Measurements from ENCODE around the gene UBE2E2. TPM values are rescaled to one million over a fixed set of nuclear protein-coding genes. Genes with fewer than 3 reads are reported as not detected.

UBE2E2 gene
- total RNA-seq, 1 donor from 2014 or later, result 55.8 TPM

DNA sequence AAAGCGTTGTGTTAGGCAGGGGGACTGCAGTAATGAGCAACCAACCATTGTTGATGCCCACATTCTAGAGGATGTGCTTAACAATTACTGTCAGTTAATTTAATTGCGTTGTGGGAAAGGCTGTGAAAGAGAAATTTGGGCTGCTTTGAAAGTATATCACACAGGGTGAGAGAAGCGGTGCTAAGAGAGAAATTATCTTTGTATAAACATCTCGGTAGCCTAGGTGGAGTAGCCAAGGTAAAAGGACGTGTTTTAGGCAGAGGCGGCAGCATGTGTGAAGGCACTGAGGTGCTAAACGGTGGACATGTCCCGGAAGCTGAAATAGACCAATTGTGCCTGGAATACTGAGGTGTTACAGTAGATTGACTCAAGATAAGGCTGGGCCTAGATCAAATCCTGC is 71.9 kb downstream of the UBE2E2 start:
- Mint-ChIP-seq H3K4me1 (ENCODE audit: unreplicated experiment) (peaks cover 9% of the 10 kb centered on the region), H3K4me3 (no peak overlapping the region), H3K36me3 (peaks cover 7% of the 10 kb centered on the region), H3K9me3 (peaks cover 10% of the 10 kb centered on the region), H3K27me3 (no peaks in the 10 kb centered on the region), H3K27ac (no peak overlapping the region)
- TF ChIP-seq, protein P1, sequence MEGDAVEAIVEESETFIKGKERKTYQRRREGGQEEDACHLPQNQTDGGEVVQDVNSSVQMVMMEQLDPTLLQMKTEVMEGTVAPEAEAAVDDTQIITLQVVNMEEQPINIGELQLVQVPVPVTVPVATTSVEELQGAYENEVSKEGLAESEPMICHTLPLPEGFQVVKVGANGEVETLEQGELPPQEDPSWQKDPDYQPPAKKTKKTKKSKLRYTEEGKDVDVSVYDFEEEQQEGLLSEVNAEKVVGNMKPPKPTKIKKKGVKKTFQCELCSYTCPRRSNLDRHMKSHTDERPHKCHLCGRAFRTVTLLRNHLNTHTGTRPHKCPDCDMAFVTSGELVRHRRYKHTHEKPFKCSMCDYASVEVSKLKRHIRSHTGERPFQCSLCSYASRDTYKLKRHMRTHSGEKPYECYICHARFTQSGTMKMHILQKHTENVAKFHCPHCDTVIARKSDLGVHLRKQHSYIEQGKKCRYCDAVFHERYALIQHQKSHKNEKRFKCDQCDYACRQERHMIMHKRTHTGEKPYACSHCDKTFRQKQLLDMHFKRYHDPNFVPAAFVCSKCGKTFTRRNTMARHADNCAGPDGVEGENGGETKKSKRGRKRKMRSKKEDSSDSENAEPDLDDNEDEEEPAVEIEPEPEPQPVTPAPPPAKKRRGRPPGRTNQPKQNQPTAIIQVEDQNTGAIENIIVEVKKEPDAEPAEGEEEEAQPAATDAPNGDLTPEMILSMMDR (conservative IDR thresholded peaks at IDR 0.05), result no peak
- DNase-seq (ENCODE audit: extremely low spot score, unreplicated experiment), result no peak

DNA sequence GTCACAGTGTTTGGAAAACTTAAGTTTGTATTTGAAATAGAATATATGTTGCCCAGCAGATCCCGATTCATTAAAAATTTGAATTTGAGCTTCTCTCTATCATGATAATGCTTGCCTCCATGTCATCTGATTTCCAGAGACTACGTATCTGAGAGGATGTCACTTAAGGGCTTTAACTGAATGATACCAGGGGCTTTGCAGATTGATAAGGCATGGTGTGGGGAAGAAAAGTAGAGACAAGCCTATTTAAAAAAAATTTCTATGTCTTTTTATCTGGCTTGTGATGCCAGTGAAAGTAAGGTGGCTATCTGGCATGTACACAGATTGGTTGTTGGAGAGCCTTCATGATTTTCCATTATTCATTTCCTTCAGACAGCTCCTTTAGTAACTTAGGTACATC is 72.7 kb downstream of the UBE2E2 start:
- peaks cover 9% of the 10 kb centered on the region for H3K4me1 Mint-ChIP-seq (ENCODE audit: unreplicated experiment)
- H3K27me3 Mint-ChIP-seq, result no peaks in the 10 kb centered on the region
- no peak overlapping the region for H3K27ac Mint-ChIP-seq
- H3K9me3 Mint-ChIP-seq, result peaks cover 7% of the 10 kb centered on the region
- DNase-seq (ENCODE audit: extremely low spot score, unreplicated experiment), result no peak
- no peak overlapping the region for H3K4me3 Mint-ChIP-seq
- TF ChIP-seq, protein P1 (conservative IDR thresholded peaks at IDR 0.05), result no peak
- H3K36me3 Mint-ChIP-seq, result peaks cover 5% of the 10 kb centered on the region

DNA sequence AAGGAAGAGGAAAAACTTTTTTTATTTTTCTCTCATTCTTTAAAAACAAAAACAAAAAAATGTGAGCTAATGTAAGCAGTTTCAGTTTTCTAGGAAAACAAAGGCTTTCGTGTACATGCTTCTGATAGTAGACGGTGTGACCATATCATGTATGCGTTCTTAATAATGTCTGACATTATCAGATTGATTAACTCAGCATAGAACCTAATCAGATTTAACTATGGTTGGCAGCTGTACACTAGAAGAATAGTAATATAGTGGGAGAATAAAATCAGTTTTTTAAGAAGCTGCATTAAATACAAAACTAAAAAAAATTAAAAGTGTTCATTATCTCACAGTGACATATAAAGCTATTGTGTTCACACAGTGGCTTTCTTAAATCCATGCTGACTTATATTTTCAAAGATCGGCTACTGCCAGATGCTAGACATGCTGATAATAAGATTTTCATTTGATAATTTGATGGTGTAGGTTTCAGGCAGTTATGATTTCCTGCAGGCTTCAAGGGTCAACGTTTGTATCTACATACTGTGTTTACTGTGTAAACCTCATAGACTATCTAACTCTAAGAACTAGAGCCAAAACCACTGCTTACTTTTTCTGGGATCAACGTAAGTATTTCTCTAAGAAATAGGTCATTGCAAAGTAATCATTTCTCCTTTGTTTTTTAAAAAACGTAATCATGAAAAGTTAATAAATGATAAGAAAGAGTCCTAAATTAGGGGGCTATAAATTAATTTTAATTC is 74.0 kb downstream of the UBE2E2 start:
- no peaks in the 10 kb centered on the region for H3K27me3 Mint-ChIP-seq
- no peak overlapping the region for H3K4me3 Mint-ChIP-seq
- no peaks in the 10 kb centered on the region for H3K36me3 Mint-ChIP-seq
- no peak for DNase-seq (ENCODE audit: extremely low spot score, unreplicated experiment)
- H3K4me1 Mint-ChIP-seq (ENCODE audit: unreplicated experiment), result peaks cover 9% of the 10 kb centered on the region
- TF ChIP-seq, protein P1 (conservative IDR thresholded peaks at IDR 0.05), result no peak
- peaks cover 5% of the 10 kb centered on the region for H3K9me3 Mint-ChIP-seq
- H3K27ac Mint-ChIP-seq, result no peak overlapping the region

DNA sequence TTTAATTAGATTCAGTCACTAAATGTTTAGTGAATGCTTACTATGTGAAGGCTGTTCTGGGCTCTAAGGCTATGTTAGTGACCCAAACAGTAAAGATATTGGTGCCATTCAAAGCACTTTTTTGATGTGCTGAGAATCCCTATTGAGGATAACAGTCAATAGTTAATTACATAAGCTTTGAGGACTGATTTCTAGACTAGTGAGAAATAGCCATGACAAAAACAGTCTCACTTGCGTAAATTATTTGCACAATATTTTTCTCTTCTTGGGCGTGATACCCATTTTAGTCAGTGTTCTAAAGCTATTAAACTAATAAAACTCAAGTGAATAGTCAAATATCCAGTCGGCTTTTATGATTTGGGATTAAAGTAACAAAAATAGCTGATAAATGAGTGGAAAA is 74.6 kb downstream of the UBE2E2 start:
- Mint-ChIP-seq H3K27me3 (no peaks in the 10 kb centered on the region), H3K9me3 (peaks cover under 1% of the 10 kb centered on the region), H3K36me3 (no peaks in the 10 kb centered on the region), H3K27ac (no peak overlapping the region), H3K4me3 (no peak overlapping the region), H3K4me1 (ENCODE audit: unreplicated experiment) (peaks cover 9% of the 10 kb centered on the region)
- no peak for DNase-seq (ENCODE audit: extremely low spot score, unreplicated experiment)
- TF ChIP-seq, protein P1 (conservative IDR thresholded peaks at IDR 0.05), result no peak

DNA sequence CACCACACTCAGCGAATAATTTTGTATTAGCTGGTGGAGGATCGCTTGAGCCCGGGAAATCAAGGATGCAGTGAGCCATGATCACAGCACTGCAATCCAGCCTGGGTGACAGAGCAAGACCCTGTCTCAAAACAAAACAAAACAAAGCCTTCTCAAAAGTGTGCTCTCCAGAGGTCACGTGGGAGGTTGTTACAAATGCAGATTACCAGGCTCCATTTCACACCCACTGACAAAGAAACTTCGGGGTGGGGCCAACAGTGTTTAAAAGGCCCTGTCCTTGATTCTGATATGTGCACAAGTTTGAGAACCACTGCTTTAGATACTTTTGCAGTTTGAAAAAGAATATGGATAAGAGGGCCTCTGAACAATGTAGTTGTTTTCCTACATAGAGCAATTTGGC is 80.5 kb downstream of the UBE2E2 start:
- TF ChIP-seq, protein P1 (conservative IDR thresholded peaks at IDR 0.05), result no peak
- no peaks in the 10 kb centered on the region for H3K4me1 Mint-ChIP-seq (ENCODE audit: unreplicated experiment)
- no peak overlapping the region for H3K4me3 Mint-ChIP-seq
- H3K36me3 Mint-ChIP-seq, result peaks cover 18% of the 10 kb centered on the region
- no peak overlapping the region for H3K27ac Mint-ChIP-seq
- peaks cover 16% of the 10 kb centered on the region for H3K9me3 Mint-ChIP-seq
- no peaks in the 10 kb centered on the region for H3K27me3 Mint-ChIP-seq
- DNase-seq (ENCODE audit: extremely low spot score, unreplicated experiment), result no peak
